Measurements from ENCODE around the gene MCM3AP. TPM values are rescaled to one million over a fixed set of nuclear protein-coding genes. Genes with fewer than 3 reads are reported as not detected.
A peak's percentile ranks its signal among the peaks of the same experiment; 100 is the strongest.

Gene MCM3AP
- total RNA-seq, 1 donor from 2014 or later: 58.8 TPM

GRCh38 chr21:46266946-46267345 is 18.5 kb downstream of the MCM3AP start:
- TF ChIP-seq CTCF (IDR thresholded peaks at IDR 0.05; ENCODE audit: borderline replicate concordance): no peak
- DNase-seq: no peak
- H3K36me3 ChIP-seq: peaks cover 97% of the 10 kb centered on the region
- intact Hi-C loops (cut with micrococcal nuclease): no loop called here
- no peaks in the 10 kb centered on the region for H3K27me3 ChIP-seq (ENCODE audit: low read depth)
- H3K9me3 ChIP-seq (replicated peaks): no peaks in the 10 kb centered on the region
- H3K27ac ChIP-seq (replicated peaks): no peak overlapping the region
- H3K4me3 ChIP-seq: no peak overlapping the region
- no peaks in the 10 kb centered on the region for H3K4me1 ChIP-seq

- H3K4me3 ChIP-seq: no peak overlapping the region
- no peak for DNase-seq
- H3K4me1 ChIP-seq: no peaks in the 10 kb centered on the region
- H3K9me3 ChIP-seq (replicated peaks): no peaks in the 10 kb centered on the region
- intact Hi-C loops (cut with micrococcal nuclease): no loop called here
- peaks cover 97% of the 10 kb centered on the region for H3K36me3 ChIP-seq
- H3K27me3 ChIP-seq (ENCODE audit: low read depth): no peaks in the 10 kb centered on the region
- no peak overlapping the region for H3K27ac ChIP-seq (replicated peaks)
- TF ChIP-seq CTCF (IDR thresholded peaks at IDR 0.05; ENCODE audit: borderline replicate concordance): no peak
Measured at GRCh38 chr21:46265736-46266525, 19.5 kb downstream of the MCM3AP start.

GRCh38 chr21:46264690-46265144 is 20.7 kb downstream of the MCM3AP start:
- no peak for DNase-seq
- TF ChIP-seq CTCF (IDR thresholded peaks at IDR 0.05; ENCODE audit: borderline replicate concordance): no peak
- no peak overlapping the region for H3K4me3 ChIP-seq

GRCh38 chr21:46264046-46264689 is 21.2 kb downstream of the MCM3AP start:
- Histone ChIP-seq H3K27ac (replicated peaks) (no peak overlapping the region), H3K9me3 (replicated peaks) (no peaks in the 10 kb centered on the region), H3K4me3 (no peak overlapping the region), H3K4me1 (no peaks in the 10 kb centered on the region), H3K27me3 (ENCODE audit: low read depth) (no peaks in the 10 kb centered on the region), H3K36me3 (peaks cover 97% of the 10 kb centered on the region)
- intact Hi-C loops (cut with micrococcal nuclease): no loop called here
- DNase-seq: no peak
- no peak for TF ChIP-seq CTCF (IDR thresholded peaks at IDR 0.05; ENCODE audit: borderline replicate concordance)

More at GRCh38 chr21:46264690-46265144, 20.7 kb downstream of the MCM3AP start:
- Histone ChIP-seq H3K4me1 (no peaks in the 10 kb centered on the region), H3K27me3 (ENCODE audit: low read depth) (no peaks in the 10 kb centered on the region), H3K36me3 (peaks cover 97% of the 10 kb centered on the region), H3K27ac (replicated peaks) (no peak overlapping the region), H3K9me3 (replicated peaks) (no peaks in the 10 kb centered on the region)
- intact Hi-C loops (cut with micrococcal nuclease): no loop called here

- peak overlapping the region; percentile 88 for H3K27ac ChIP-seq (replicated peaks)
- DNase-seq: peak; percentile 67
- peaks cover 42% of the 10 kb centered on the region for H3K4me1 ChIP-seq
- H3K36me3 ChIP-seq: peaks cover 100% of the 10 kb centered on the region
- H3K4me3 ChIP-seq: no peak overlapping the region
- TF ChIP-seq CTCF (IDR thresholded peaks at IDR 0.05; ENCODE audit: borderline replicate concordance): peak; percentile 71
- H3K27me3 ChIP-seq (ENCODE audit: low read depth): no peaks in the 10 kb centered on the region
- intact Hi-C loops (cut with micrococcal nuclease): no loop called here
- H3K9me3 ChIP-seq (replicated peaks): no peaks in the 10 kb centered on the region
Measured at GRCh38 chr21:46256501-46256994, 28.9 kb downstream of the MCM3AP start.

All from left ventricle myocardium inferior (tissue), 1 donor.